ENCODE data around the gene TFIP11.

- TF ChIP-seq CTCF (IDR thresholded peaks at IDR 0.05) (no peak), POLR2AphosphoS5 (IDR thresholded peaks at IDR 0.05) (no peak), POLR2A (IDR thresholded peaks at IDR 0.05) (no peak)
Observed at GRCh38 chr22:26534171-26534855, 22.0 kb upstream of the TFIP11 start.
